Measurements from ENCODE around the gene ANKRD35.

ANKRD35 gene

DNA sequence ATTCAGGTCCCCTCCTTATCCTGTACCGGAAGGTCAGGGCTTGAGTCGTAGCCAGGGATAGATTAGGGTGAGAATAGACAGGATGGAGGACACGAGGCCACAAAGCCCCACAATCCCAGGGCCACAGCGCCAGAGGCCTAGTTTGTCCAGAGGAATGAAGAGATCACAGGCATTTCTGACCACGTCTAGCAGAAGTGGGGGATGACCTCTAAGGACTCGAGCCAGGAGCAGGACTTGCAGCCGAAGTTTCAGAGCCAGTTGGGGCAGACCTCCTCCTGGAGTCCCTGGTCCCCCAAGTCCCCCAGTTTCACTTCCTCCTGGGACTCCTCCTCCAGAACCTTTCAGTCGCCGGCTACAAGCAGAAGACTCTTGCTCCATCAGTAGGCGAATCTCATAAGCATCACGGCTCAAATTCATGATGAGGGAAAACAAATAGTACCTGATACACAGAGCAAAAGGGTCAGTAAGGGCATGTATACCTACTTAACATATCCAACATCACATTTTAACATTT, 26.5 kb upstream of the ANKRD35 start:
- no peak overlapping the region for H3K4me3 ChIP-seq (ENCODE audit: low read depth, low read length)
- TF ChIP-seq MAX (IDR thresholded peaks at IDR 0.05; ENCODE audit: low read depth, low read length) (no peak), POLR2A (IDR thresholded peaks at IDR 0.05; ENCODE audit: extremely low read depth, insufficient read length) (no peak), MYC (IDR thresholded peaks at IDR 0.05; ENCODE audit: low read depth, low read length) (no peak)
- TF ChIP-seq, protein P1, sequence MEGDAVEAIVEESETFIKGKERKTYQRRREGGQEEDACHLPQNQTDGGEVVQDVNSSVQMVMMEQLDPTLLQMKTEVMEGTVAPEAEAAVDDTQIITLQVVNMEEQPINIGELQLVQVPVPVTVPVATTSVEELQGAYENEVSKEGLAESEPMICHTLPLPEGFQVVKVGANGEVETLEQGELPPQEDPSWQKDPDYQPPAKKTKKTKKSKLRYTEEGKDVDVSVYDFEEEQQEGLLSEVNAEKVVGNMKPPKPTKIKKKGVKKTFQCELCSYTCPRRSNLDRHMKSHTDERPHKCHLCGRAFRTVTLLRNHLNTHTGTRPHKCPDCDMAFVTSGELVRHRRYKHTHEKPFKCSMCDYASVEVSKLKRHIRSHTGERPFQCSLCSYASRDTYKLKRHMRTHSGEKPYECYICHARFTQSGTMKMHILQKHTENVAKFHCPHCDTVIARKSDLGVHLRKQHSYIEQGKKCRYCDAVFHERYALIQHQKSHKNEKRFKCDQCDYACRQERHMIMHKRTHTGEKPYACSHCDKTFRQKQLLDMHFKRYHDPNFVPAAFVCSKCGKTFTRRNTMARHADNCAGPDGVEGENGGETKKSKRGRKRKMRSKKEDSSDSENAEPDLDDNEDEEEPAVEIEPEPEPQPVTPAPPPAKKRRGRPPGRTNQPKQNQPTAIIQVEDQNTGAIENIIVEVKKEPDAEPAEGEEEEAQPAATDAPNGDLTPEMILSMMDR (IDR thresholded peaks at IDR 0.05; ENCODE audit: low read depth, low read length), result no peak
- DNase-seq (ENCODE audit: low read depth), result peak; percentile 25

DNA sequence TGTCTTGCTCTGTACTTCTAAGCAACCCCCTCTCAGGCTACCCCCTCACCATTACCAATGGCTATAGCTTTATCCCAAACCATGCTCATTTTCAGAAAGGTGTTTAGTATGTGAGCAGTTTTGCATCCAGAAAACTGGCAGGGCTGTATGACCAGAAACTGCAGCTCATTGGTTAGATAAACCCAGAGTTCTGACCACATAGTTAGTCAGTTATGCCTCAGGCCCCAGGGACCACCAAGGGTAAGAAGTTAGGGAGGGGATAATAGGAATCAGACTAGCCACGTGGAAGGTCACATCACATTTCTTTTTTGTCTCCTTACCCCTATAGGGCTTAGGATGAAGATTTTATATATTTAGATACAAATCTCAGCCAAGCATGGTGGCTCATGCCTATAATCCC, 23.0 kb upstream of the ANKRD35 start:
- no peak overlapping the region for H3K4me3 ChIP-seq (ENCODE audit: low read depth, low read length)
- DNase-seq (ENCODE audit: low read depth), result peak; percentile 69
- TF ChIP-seq, protein P1 (IDR thresholded peaks at IDR 0.05; ENCODE audit: low read depth, low read length), result no peak
- TF ChIP-seq POLR2A (IDR thresholded peaks at IDR 0.05; ENCODE audit: extremely low read depth, insufficient read length) (no peak), MAX (IDR thresholded peaks at IDR 0.05; ENCODE audit: low read depth, low read length) (no peak), MYC (IDR thresholded peaks at IDR 0.05; ENCODE audit: low read depth, low read length) (no peak)

- no peak overlapping the region for H3K4me3 ChIP-seq (ENCODE audit: low read depth, low read length)
- TF ChIP-seq POLR2A (IDR thresholded peaks at IDR 0.05; ENCODE audit: extremely low read depth, insufficient read length), result no peak
- no peak for TF ChIP-seq MYC (IDR thresholded peaks at IDR 0.05; ENCODE audit: low read depth, low read length)
- no peak for TF ChIP-seq MAX (IDR thresholded peaks at IDR 0.05; ENCODE audit: low read depth, low read length)
- TF ChIP-seq, protein P1 (IDR thresholded peaks at IDR 0.05; ENCODE audit: low read depth, low read length), result no peak
- no peak for DNase-seq (ENCODE audit: low read depth)
Observed at GRCh38 chr1:145906954-145907753, 21.5 kb upstream of the ANKRD35 start.

- H3K4me3 ChIP-seq (ENCODE audit: low read depth, low read length), result no peak overlapping the region
- TF ChIP-seq MAX (IDR thresholded peaks at IDR 0.05; ENCODE audit: low read depth, low read length) (no peak), MYC (IDR thresholded peaks at IDR 0.05; ENCODE audit: low read depth, low read length) (no peak), POLR2A (IDR thresholded peaks at IDR 0.05; ENCODE audit: extremely low read depth, insufficient read length) (no peak)
- TF ChIP-seq, protein P1 (IDR thresholded peaks at IDR 0.05; ENCODE audit: low read depth, low read length), result no peak
- DNase-seq (ENCODE audit: low read depth), result peak; percentile 74
Observed at GRCh38 chr1:145901312-145902021, 15.8 kb upstream of the ANKRD35 start.

GRCh38 chr1:145898756-145899155, 13.1 kb upstream of the ANKRD35 start:
- TF ChIP-seq, protein P1 (IDR thresholded peaks at IDR 0.05; ENCODE audit: low read depth, low read length), result no peak
- TF ChIP-seq POLR2A (IDR thresholded peaks at IDR 0.05; ENCODE audit: extremely low read depth, insufficient read length) (no peak), MYC (IDR thresholded peaks at IDR 0.05; ENCODE audit: low read depth, low read length) (no peak), MAX (IDR thresholded peaks at IDR 0.05; ENCODE audit: low read depth, low read length) (no peak)
- no peak overlapping the region for H3K4me3 ChIP-seq (ENCODE audit: low read depth, low read length)
- no peak for DNase-seq (ENCODE audit: low read depth)

Data from NB4 (cell line).